Breast epithelium (tissue), 4 donors: Measurements from ENCODE around the gene ERO1B. TPM values are rescaled to one million over a fixed set of nuclear protein-coding genes. Genes with fewer than 3 reads are reported as not detected.

Source experiments
- DNase-seq, 2 donors: peaks; one replicate each; pipeline ENCODE4 v3.0.0-alpha.2; 2019; ENCODE audit warnings: low spot score in 2 of 2
- H3K27ac ChIP-seq, 2 donors: fragments of 200-600 bp; sonication (generic) in 1 of 2; one replicate each; pipeline ENCODE4 v1.5.1; 2016 to 2019; ENCODE audit warnings: mild to moderate bottlenecking in 1 of 2
- H3K27me3 ChIP-seq, 2 donors: fragments of 200-600 bp; sonication (generic) in 1 of 2; one replicate each; pipeline versions ENCODE4 v1.5.1 to v1.6.0; 2017 to 2019; ENCODE audit warnings: control low read depth in 1 of 2, mild to moderate bottlenecking in 1 of 2
- H3K36me3 ChIP-seq: fragments of 200-600 bp; one replicate; pipeline ENCODE4 v1.5.1; 2019
- H3K4me1 ChIP-seq, 2 donors: fragments of 200-600 bp; sonication (generic); one replicate each; pipeline ENCODE4 v1.5.1; 2016 to 2019; ENCODE audit warnings: control low read depth in 1 of 2
- H3K4me3 ChIP-seq, 3 donors: fragments of 200-600 bp; sonication (generic); 1 replicate in 2 of 3; 2 replicates in 1 of 3; pipeline ENCODE4 v1.5.1; 2016 to 2019; ENCODE audit warnings: mild to moderate bottlenecking in 3 of 3, moderate library complexity in 2 of 3
- H3K9me3 ChIP-seq, 2 donors: fragments of 200-600 bp; sonication (generic) in 1 of 2; one replicate each; pipeline ENCODE4 v1.5.1; 2016 to 2019; ENCODE audit warnings: control low read depth in 1 of 2
- CTCF ChIP-seq, 3 donors: fragments of 450-650 bp; IDR thresholded peaks; one replicate each; pipeline ENCODE4 v1.5.1; 2016 to 2017; ENCODE audit warnings: antibody characterized with exemption in 3 of 3, mild to moderate bottlenecking in 3 of 3, moderate library complexity in 3 of 3
- POLR2A ChIP-seq: fragments of 450-650 bp; IDR thresholded peaks from one replicate; pipeline ENCODE4 v1.6.1; 2016; ENCODE audit warnings: antibody characterized with exemption, mild to moderate bottlenecking, moderate library complexity
- POLR2AphosphoS5 ChIP-seq, 3 donors: sonication (generic); formaldehyde crosslinking; IDR thresholded peaks; one replicate each; pipeline ENCODE4 v1.6.1; 2017; ENCODE audit warnings: antibody characterized with exemption in 3 of 3
- intact Hi-C: fragments of 100-400 bp; cut with DNase I; formaldehyde crosslinking; loops from one replicate; pipeline ENCODE4 v1.15.1; 2023; ENCODE audit warnings: low total_unique reads
- total RNA-seq, 3 donors: library from RNA; depleted of rRNA; stranded (reverse); fragments of >200 nt; gene quantifications; one replicate each; pipeline ENCODE4 v1.1.0, GENCODE V29; 2016

Gene ERO1B
- total RNA-seq, 3 donors from 2014 or later, result 9.0 to 23.1 (median 17.0) TPM

DNA sequence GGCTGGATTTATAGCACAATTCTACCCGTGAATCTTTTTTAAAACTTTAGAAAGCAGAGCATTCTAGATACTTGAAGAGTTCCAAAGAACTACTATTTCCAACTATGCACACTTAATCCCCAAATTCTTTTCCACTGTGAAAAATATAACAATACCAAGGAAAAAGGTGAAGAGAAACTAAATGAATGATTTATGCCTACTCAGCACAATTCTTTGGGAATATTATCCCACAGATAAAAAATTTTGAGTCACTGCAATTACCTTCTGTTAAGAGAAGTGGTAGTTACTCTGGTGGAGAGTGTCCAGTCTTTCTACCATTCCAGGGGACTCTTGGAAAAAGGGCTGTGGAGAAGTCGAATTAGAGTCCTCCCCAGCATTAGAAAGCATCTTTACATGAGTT is 39.2 kb downstream of the ERO1B start:
- Histone ChIP-seq H3K27me3 (no peaks in the 10 kb centered on the region), H3K4me1 (no peaks in the 10 kb centered on the region), H3K27ac (no peak overlapping the region), H3K36me3 (no peaks in the 10 kb centered on the region), H3K4me3 (no peak overlapping the region), H3K9me3 (no peaks in the 10 kb centered on the region)
- TF ChIP-seq POLR2AphosphoS5 (IDR thresholded peaks at IDR 0.05), result no peak
- no peak for TF ChIP-seq CTCF (IDR thresholded peaks at IDR 0.05)
- TF ChIP-seq POLR2A, result no peak
- no peak for DNase-seq
- intact Hi-C loops, result no loop called here

GRCh38 chr1:236240675-236241074 is 41.1 kb downstream of the ERO1B start:
- Histone ChIP-seq H3K4me1 (no peaks in the 10 kb centered on the region), H3K4me3 (no peak overlapping the region), H3K36me3 (no peaks in the 10 kb centered on the region)

DNA sequence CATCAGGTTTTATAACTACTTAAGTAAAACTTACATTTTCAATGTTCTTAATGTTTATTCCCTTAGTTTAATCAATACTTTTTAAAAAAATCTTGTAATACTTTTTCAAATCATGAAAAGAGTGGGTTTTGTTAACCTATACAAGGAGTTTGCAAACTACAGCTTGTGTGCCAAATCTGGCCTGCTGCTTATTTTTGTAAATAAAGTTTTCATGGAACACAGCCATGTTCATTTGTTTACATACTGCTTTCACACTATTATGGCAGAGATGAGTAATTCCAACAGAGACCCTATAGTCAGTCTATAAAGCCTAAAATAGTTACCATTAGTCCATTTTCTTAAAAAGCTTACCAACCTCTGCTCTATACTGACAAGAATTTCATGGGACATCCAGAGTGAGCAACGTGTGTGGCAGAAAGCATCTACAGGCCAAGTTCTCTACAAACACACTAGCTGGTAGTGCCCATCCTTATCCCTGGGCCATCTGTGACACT is 42.6 kb downstream of the ERO1B start:
- TF ChIP-seq POLR2A, result no peak
- no peak for TF ChIP-seq CTCF (IDR thresholded peaks at IDR 0.05)
- no peak for TF ChIP-seq POLR2AphosphoS5 (IDR thresholded peaks at IDR 0.05)
- Histone ChIP-seq H3K36me3 (no peaks in the 10 kb centered on the region), H3K9me3 (no peaks in the 10 kb centered on the region), H3K27me3 (no peaks in the 10 kb centered on the region), H3K4me3 (no peak overlapping the region), H3K4me1 (no peaks in the 10 kb centered on the region), H3K27ac (no peak overlapping the region)
- DNase-seq, result no peak
- intact Hi-C loops, result no loop called here

More at GRCh38 chr1:236240675-236241074, 41.1 kb downstream of the ERO1B start:
- no peaks in the 10 kb centered on the region for H3K9me3 ChIP-seq
- intact Hi-C loops, result no loop called here
- TF ChIP-seq POLR2AphosphoS5 (IDR thresholded peaks at IDR 0.05) (no peak), CTCF (IDR thresholded peaks at IDR 0.05) (no peak), POLR2A (no peak)
- H3K27me3 ChIP-seq, result no peaks in the 10 kb centered on the region
- no peak for DNase-seq
- no peak overlapping the region for H3K27ac ChIP-seq

DNA sequence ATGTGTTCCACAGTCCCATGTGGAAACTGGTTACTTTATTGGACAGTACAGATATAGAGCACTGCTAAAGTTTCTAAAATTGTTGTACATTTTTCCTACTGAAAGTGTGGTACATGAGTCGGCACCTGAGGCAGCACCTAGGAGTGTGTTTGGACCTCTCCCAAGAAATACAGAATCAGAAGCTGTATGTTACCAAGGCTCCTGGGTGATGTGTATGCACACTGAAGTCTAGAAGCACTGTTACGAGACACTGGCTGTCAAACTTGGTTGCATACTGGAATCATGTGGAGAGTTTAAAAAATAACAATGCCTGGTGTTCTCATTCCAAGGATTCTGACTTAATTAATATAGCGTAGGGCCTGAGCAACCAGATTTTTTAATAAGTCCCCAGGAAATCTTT is 46.6 kb downstream of the ERO1B start:
- Histone ChIP-seq H3K9me3 (no peaks in the 10 kb centered on the region), H3K4me1 (no peaks in the 10 kb centered on the region), H3K27ac (no peak overlapping the region), H3K4me3 (no peak overlapping the region), H3K36me3 (no peaks in the 10 kb centered on the region), H3K27me3 (no peaks in the 10 kb centered on the region)
- DNase-seq, result no peak
- TF ChIP-seq POLR2AphosphoS5 (IDR thresholded peaks at IDR 0.05), result no peak
- no peak for TF ChIP-seq CTCF (IDR thresholded peaks at IDR 0.05)
- TF ChIP-seq POLR2A, result no peak
- intact Hi-C loops, result no loop called here

DNA sequence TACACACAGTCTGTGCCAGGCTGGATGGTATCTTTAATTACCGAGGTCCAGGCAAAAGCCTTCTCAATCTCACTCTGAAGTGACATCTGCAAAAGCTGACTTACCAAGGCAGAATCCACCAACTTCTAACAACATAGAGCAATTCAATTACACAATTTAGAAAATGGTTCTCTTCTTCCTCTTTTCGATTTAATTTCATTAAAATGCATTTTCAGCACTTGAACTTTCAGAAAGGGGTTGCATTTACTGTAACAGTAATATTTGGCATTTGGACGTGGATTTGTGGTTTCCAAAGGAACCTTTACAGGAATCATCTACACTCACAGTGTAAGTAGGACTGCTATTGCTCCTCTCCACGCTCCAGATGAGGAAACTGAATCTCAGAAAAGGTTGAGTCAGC is 53.3 kb downstream of the ERO1B start:
- intact Hi-C loops, result no loop called here
- Histone ChIP-seq H3K36me3 (no peaks in the 10 kb centered on the region), H3K4me1 (no peaks in the 10 kb centered on the region), H3K27ac (no peak overlapping the region), H3K4me3 (no peak overlapping the region), H3K27me3 (no peaks in the 10 kb centered on the region), H3K9me3 (no peaks in the 10 kb centered on the region)
- TF ChIP-seq CTCF (IDR thresholded peaks at IDR 0.05), result no peak
- TF ChIP-seq POLR2AphosphoS5 (IDR thresholded peaks at IDR 0.05), result no peak
- TF ChIP-seq POLR2A, result no peak
- no peak for DNase-seq
